Esophagus (tissue), 2 donors: Measurements from ENCODE around the gene PPME1. TPM values are rescaled to one million over a fixed set of nuclear protein-coding genes. Genes with fewer than 3 reads are reported as not detected.

Experiments
- H3K27ac ChIP-seq, 2 donors: one replicate each; pipeline ENCODE4 v1.5.1; 2013; ENCODE audit warnings: low read depth in 2 of 2, mild to moderate bottlenecking in 2 of 2, inconsistent platforms in 1 of 2, low read length in 1 of 2, moderate library complexity in 1 of 2
- H3K27me3 ChIP-seq, 2 donors: one replicate each; pipeline ENCODE4 v1.6.1; 2013; ENCODE audit warnings: low read length in 2 of 2, control low read depth in 1 of 2, mild to moderate bottlenecking in 1 of 2; ENCODE audit not compliant: insufficient read depth in 2 of 2, control insufficient read depth in 1 of 2
- H3K36me3 ChIP-seq, 2 donors: one replicate each; pipeline ENCODE4 v1.6.1; 2013; ENCODE audit warnings: low read length in 1 of 2; ENCODE audit not compliant: control insufficient read depth in 2 of 2, insufficient read depth in 2 of 2
- H3K4me1 ChIP-seq, 2 donors: one replicate each; pipeline ENCODE4 v1.6.1; 2013; ENCODE audit warnings: low read length in 1 of 2; ENCODE audit not compliant: control insufficient read depth in 2 of 2, insufficient read depth in 2 of 2
- H3K4me3 ChIP-seq, 2 donors: one replicate each; pipeline ENCODE4 v1.5.1; 2013; ENCODE audit warnings: low read length in 2 of 2, mild to moderate bottlenecking in 2 of 2, low read depth in 1 of 2, moderate library complexity in 1 of 2
- H3K9me3 ChIP-seq, 2 donors: one replicate each; pipeline ENCODE4 v1.6.1; 2013; ENCODE audit warnings: mild to moderate bottlenecking in 2 of 2, low read depth in 1 of 2, low read length in 1 of 2, moderate library complexity in 1 of 2; ENCODE audit not compliant: control insufficient read depth in 2 of 2, insufficient read depth in 1 of 2
- WGBS, 2 donors: extraction: QIAGEN DNeasy Blood & Tissue Kit; methylation state at CpG; one replicate each; pipeline ENCODE4 v1.1.7; 2013; 5-methylcytosine and 5-hydroxymethylcytosine counted together
- polyA plus RNA-seq, 2 donors: library from polyadenylated mRNA; stranded (reverse); fragments of 200-250 nt; gene quantifications; one replicate each; pipeline ENCODE4 v1.2.3, GENCODE V29; 2013
- donor health status: healthy with polysubstance abuse.
- donor health status: Bipolar disorder and iron deficiency.

PPME1 gene
- polyA plus RNA-seq, 2 donors, result 25.9 to 27.0 TPM

- no peaks in the 10 kb centered on the region for H3K27me3 ChIP-seq
- no peaks in the 10 kb centered on the region for H3K36me3 ChIP-seq
- 81 to 91% methylated on average over 7 of the region's 7 CpGs for WGBS, 2 donors
Measured at GRCh38 chr11:74179234-74180052, 8.4 kb downstream of the PPME1 start.

GRCh38 chr11:74182635-74183034 is 11.5 kb downstream of the PPME1 start:
- H3K4me3 ChIP-seq, result no peak overlapping the region
- no peaks in the 10 kb centered on the region for H3K27me3 ChIP-seq
- peaks cover 0 to 2% of the 10 kb centered on the region in 2 donors for H3K4me1 ChIP-seq
- no peaks in the 10 kb centered on the region for H3K9me3 ChIP-seq
- H3K27ac ChIP-seq, result no peak overlapping the region
- H3K36me3 ChIP-seq, result no peaks in the 10 kb centered on the region
- 90 to 93% methylated on average over 4 of the region's 4 CpGs for WGBS, 2 donors

More at GRCh38 chr11:74179234-74180052, 8.4 kb downstream of the PPME1 start:
- Histone ChIP-seq H3K4me1 (peaks cover 0 to 2% of the 10 kb centered on the region in 2 donors), H3K4me3 (no peak overlapping the region), H3K27ac (no peak overlapping the region), H3K9me3 (no peaks in the 10 kb centered on the region)

DNA sequence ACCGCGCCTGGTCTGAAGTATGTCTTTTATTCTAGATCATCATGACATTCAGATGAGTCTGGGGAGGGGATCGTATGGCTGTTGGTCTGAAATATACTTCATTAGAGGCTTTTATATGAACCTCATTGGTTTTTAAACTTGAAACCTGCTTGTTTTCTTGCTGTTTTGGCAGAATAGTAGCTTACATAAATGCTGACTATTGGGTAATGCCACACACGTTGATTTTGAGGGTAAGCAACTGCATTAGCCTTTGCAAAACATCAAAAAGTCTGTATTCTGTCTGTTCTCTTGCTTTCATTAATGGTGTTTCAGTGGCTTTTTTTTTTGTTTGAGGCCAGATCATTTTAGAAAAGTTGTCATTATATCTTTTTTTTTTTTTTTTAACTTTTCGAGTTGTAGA is 14.2 kb downstream of the PPME1 start:
- Histone ChIP-seq H3K36me3 (no peaks in the 10 kb centered on the region), H3K9me3 (no peaks in the 10 kb centered on the region), H3K27me3 (no peaks in the 10 kb centered on the region), H3K4me3 (no peak overlapping the region), H3K27ac (no peak overlapping the region), H3K4me1 (no peaks in the 10 kb centered on the region)
- 85% methylated on average over 5 of the region's 5 CpGs for WGBS, 2 donors

- WGBS, 2 donors, result 96 to 98% methylated on average over 2 of the region's 2 CpGs
Measured at GRCh38 chr11:74185695-74186094, 14.6 kb downstream of the PPME1 start.

DNA sequence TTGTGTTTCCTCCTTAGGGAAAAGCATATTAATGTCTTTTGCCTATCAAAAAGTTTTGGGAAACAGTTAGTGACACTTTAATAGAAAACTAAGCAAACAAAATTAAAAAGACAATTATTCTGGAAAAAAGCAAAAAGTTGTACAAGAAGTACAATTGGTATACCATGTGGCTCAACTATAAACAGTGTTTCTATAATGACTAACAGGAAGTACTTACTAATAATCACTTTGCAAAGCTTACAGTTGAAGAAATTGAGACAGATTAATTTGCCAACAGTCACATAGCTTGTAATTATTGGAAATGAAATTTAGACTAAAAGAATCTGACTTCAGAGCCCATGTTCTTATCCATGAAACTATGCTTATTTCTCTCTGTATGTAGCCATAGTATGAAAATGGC is 24.7 kb downstream of the PPME1 start:
- Histone ChIP-seq H3K4me3 (no peak overlapping the region), H3K27me3 (no peaks in the 10 kb centered on the region), H3K9me3 (no peaks in the 10 kb centered on the region), H3K27ac (no peak overlapping the region), H3K36me3 (no peaks in the 10 kb centered on the region), H3K4me1 (peaks cover 0 to 3% of the 10 kb centered on the region in 2 donors)

More at GRCh38 chr11:74185695-74186094, 14.6 kb downstream of the PPME1 start:
- no peak overlapping the region for H3K4me3 ChIP-seq
- no peaks in the 10 kb centered on the region for H3K9me3 ChIP-seq
- no peaks in the 10 kb centered on the region for H3K4me1 ChIP-seq
- H3K36me3 ChIP-seq, result no peaks in the 10 kb centered on the region
- no peak overlapping the region for H3K27ac ChIP-seq
- H3K27me3 ChIP-seq, result no peaks in the 10 kb centered on the region

GRCh38 chr11:74196781-74197486 is 25.8 kb downstream of the PPME1 start:
- Histone ChIP-seq H3K4me1 (no peaks in the 10 kb centered on the region), H3K27me3 (no peaks in the 10 kb centered on the region), H3K4me3 (no peak overlapping the region), H3K9me3 (no peaks in the 10 kb centered on the region), H3K27ac (no peak overlapping the region), H3K36me3 (no peaks in the 10 kb centered on the region)
- WGBS, 2 donors, result 94 to 97% methylated on average over 2 of the region's 2 CpGs

DNA sequence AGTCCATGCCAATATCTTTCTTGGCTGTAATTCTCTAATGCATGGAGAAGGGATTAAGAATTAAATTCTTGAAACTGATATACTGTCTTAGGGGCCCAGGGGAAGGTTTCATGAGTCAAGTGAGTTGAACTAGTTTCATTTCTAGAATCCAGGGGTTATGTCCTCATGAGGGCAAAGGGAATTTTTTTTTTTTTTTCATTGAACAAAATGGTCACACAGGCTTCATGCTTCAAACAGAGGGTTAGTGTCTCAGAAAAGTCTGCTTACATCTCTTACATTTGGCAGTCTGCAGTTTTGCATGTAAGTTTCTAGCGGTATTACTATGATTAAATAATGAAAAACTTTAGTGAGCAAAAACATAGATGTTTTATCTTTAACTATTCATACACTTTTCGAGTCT is 32.9 kb downstream of the PPME1 start:
- H3K27me3 ChIP-seq, result no peaks in the 10 kb centered on the region
- no peak overlapping the region for H3K27ac ChIP-seq
- no peak overlapping the region for H3K4me3 ChIP-seq
- H3K36me3 ChIP-seq, result peaks cover under 1 to 1% of the 10 kb centered on the region in 2 donors
- 95 to 99% methylated on average over 2 of the region's 2 CpGs for WGBS, 2 donors
- no peaks in the 10 kb centered on the region for H3K9me3 ChIP-seq
- no peaks in the 10 kb centered on the region for H3K4me1 ChIP-seq

DNA sequence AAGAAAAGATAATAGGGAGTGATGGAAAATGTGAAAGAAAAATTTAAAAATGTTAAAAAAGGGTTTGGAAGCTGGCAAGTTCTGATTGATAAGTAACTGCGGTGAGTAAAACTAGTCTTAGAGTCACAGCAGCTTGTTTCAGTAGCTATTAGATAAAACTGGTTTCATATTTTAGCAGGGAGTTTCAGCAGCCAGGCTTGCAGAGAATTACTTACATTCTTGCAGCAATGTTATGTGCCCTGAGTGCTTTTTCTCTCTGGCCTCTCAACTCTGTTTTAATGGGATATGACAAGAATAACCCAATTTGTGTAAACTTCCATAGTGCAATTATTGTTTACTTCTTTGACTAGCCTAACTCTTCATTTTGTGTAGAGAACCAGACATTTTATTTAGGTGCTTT is 33.6 kb downstream of the PPME1 start:
- H3K36me3 ChIP-seq, result peaks cover 1 to 4% of the 10 kb centered on the region in 2 donors

GRCh38 chr11:74205181-74205580 is 34.1 kb downstream of the PPME1 start:
- Histone ChIP-seq H3K9me3 (no peaks in the 10 kb centered on the region), H3K27ac (no peak overlapping the region), H3K4me3 (no peak overlapping the region), H3K4me1 (no peaks in the 10 kb centered on the region), H3K27me3 (no peaks in the 10 kb centered on the region), H3K36me3 (peaks cover 1 to 4% of the 10 kb centered on the region in 2 donors)
- 76 to 96% methylated on average over 1 of the region's 1 CpG for WGBS, 2 donors

More for the DNA sequence above, 33.6 kb downstream of the PPME1 start:
- Histone ChIP-seq H3K4me1 (no peaks in the 10 kb centered on the region), H3K4me3 (no peak overlapping the region), H3K27ac (no peak overlapping the region), H3K27me3 (no peaks in the 10 kb centered on the region), H3K9me3 (no peaks in the 10 kb centered on the region)
- WGBS, 2 donors, result 95 to 100% methylated on average over 1 of the region's 1 CpG
